T-cell (primary cell): ENCODE results near the gene PHETA2. TPM values are rescaled to one million over a fixed set of nuclear protein-coding genes. Genes with fewer than 3 reads are reported as not detected.
A peak's percentile ranks its signal among the peaks of the same experiment; 100 is the strongest.

ENCODE experiments used
- ATAC-seq, 4 experiments: fragments of 200-7000 bp in 3 of 4; fragments of 150-1000 bp in 1 of 4; cut with Tn5 transposase; replicated peaks in 1 of 4; 1 replicate in 3 of 4; 2 replicates in 1 of 4; pipeline ENCODE4 v1.10.0; 2021; ENCODE audit warnings: moderate library complexity in 3 of 4, mild to moderate bottlenecking in 2 of 4, moderate number of reproducible peaks in 1 of 4
- CTCF ChIA-PET, 2 donors: fragments of 300-600 bp; sonication (Branson Sonifier 250); formaldehyde crosslinking; loops; one replicate each; lab custom pipeline; 2022; ENCODE audit warnings: antibody characterized with exemption in 2 of 2; lab: Charles Lee
- POLR2A ChIA-PET, 2 donors: fragments of 300-600 bp; sonication (Branson Sonifier 250); formaldehyde crosslinking; loops; one replicate each; lab custom pipeline; 2022; ENCODE audit warnings: antibody characterized with exemption in 2 of 2; lab: Charles Lee
- DNase-seq, 35 experiments: peaks; one replicate each; pipeline versions ENCODE4 v3.0.0 to v3.0.0-alpha.2; 2013 to 2023
- H3K27ac ChIP-seq: one replicate; pipeline ENCODE4 v1.5.1; 2013; ENCODE audit warnings: low read length
- H3K27me3 ChIP-seq, 2 experiments: replicated peaks in 1 of 2; 1 replicate in 1 of 2; 2 replicates in 1 of 2; pipeline versions ENCODE4 v1.6.1 to v1.7.0; 2013; ENCODE audit warnings: low read length in 1 of 2, mixed read lengths in 1 of 2; ENCODE audit not compliant: control insufficient read depth in 2 of 2, insufficient read depth in 2 of 2; ENCODE audit errors: extremely low read depth in 1 of 2
- H3K36me3 ChIP-seq, 2 donors: 1 replicate in 1 of 2; 2 replicates in 1 of 2; pipeline versions ENCODE4 v1.6.1 to v1.7.0; 2013; ENCODE audit warnings: low read length in 1 of 2; ENCODE audit not compliant: control insufficient read depth in 2 of 2, insufficient read depth in 1 of 2; ENCODE audit errors: extremely low read depth in 1 of 2
- H3K4me1 ChIP-seq, 2 experiments: 1 replicate in 1 of 2; 2 replicates in 1 of 2; pipeline versions ENCODE4 v1.6.1 to v1.7.0; 2013; ENCODE audit warnings: low read length in 2 of 2, mixed read lengths in 1 of 2; ENCODE audit not compliant: insufficient read depth in 2 of 2, control insufficient read depth in 1 of 2; ENCODE audit errors: extremely low read depth in 1 of 2
- H3K4me3 ChIP-seq, 2 donors: 1 replicate in 1 of 2; 2 replicates in 1 of 2; pipeline versions ENCODE4 v1.5.1 to v1.7.0; 2013; ENCODE audit warnings: mild to moderate bottlenecking in 2 of 2, low read length in 1 of 2, moderate library complexity in 1 of 2; ENCODE audit not compliant: control insufficient read depth in 1 of 2; ENCODE audit errors: extremely low read depth in 1 of 2
- H3K9me3 ChIP-seq: 2 replicates; pipeline ENCODE4 v1.7.0; 2013
- H3K27ac Mint-ChIP-seq, 2 donors: one replicate each; pipeline ENCODE4 v1.8.0; 2020 to 2021; ENCODE audit warnings: mild to moderate bottlenecking in 2 of 2, mixed read lengths in 2 of 2
- H3K27me3 Mint-ChIP-seq, 2 donors: one replicate each; pipeline ENCODE4 v1.8.0; 2021 to 2022; ENCODE audit warnings: mixed read lengths in 2 of 2
- H3K36me3 Mint-ChIP-seq: one replicate; pipeline ENCODE4 v1.8.0; 2021; ENCODE audit warnings: mixed read lengths
- H3K4me1 Mint-ChIP-seq, 3 donors: one replicate each; pipeline ENCODE4 v1.8.0; 2020 to 2022; ENCODE audit warnings: mixed read lengths in 3 of 3, mild to moderate bottlenecking in 1 of 3
- H3K4me3 Mint-ChIP-seq, 3 donors: one replicate each; pipeline ENCODE4 v1.8.0; 2020 to 2022; ENCODE audit warnings: mild to moderate bottlenecking in 3 of 3, mixed read lengths in 3 of 3, moderate library complexity in 3 of 3
- H3K9me3 Mint-ChIP-seq, 3 donors: one replicate each; pipeline ENCODE4 v1.8.0; 2020 to 2022; ENCODE audit warnings: mixed read lengths in 3 of 3
- WGBS: methylation state at CpG from one replicate; pipeline ENCODE4 v1.1.5; 2013; ENCODE audit warnings: missing lambda C conversion rate; ENCODE audit not compliant: insufficient coverage; 5-methylcytosine and 5-hydroxymethylcytosine counted together
- total RNA-seq, 35 experiments: library from RNA in 6 of 35; stranded (reverse) in 6 of 35; fragments of 120-200 nt in 1 of 35; gene quantifications; one replicate each; pipeline versions ENCODE4 v1.2.1 to v1.2.4 and lab custom pipeline; 2013 to 2026

Gene PHETA2
- total RNA-seq, 5 donors from 2014 or later (not counting 1 experiment from before 2014, with no cell fraction given), result 0.83 to 2.0 (median 1.5) TPM

- Histone ChIP-seq H3K4me3 (no peak overlapping the region), H3K9me3 (no peaks in the 10 kb centered on the region), H3K36me3 (peaks cover 0 to 4% of the 10 kb centered on the region in 2 donors), H3K27ac (no peak overlapping the region), H3K4me1 (peaks cover 15 to 46% of the 10 kb centered on the region in 2 experiments), H3K27me3 (no peaks in the 10 kb centered on the region)
- POLR2A ChIA-PET, result no interaction called here
- 88% methylated on average over 8 of the region's 8 CpGs for WGBS
- CTCF ChIA-PET, result no interaction called here
- DNase-seq (no peak), ATAC-seq (no peak)
- Mint-ChIP-seq H3K4me3 (peak overlapping the region; percentile 62 to 92 (median 73)), H3K27ac (peak overlapping the region; percentile 48 to 62), H3K27me3 (no peaks in the 10 kb centered on the region), H3K4me1 (peaks cover 35 to 53% (median 39%) of the 10 kb centered on the region in 3 donors), H3K36me3 (peaks cover 3% of the 10 kb centered on the region), H3K9me3 (no peaks in the 10 kb centered on the region)
Measured at GRCh38 chr22:42072606-42073330, 1.3 kb upstream of the PHETA2 start.

GRCh38 chr22:42073621-42074041 lies 417 bp upstream of the PHETA2 start:
- CTCF ChIA-PET, result interaction anchor here in 1 of 2 donors (0.6 kb wide), 1 partner anchor 1072 kb away, joined by 3 read pairs; no protein-coding TSS in a partner anchor
- Mint-ChIP-seq H3K36me3 (peaks cover 2% of the 10 kb centered on the region), H3K27me3 (no peaks in the 10 kb centered on the region), H3K4me3 (peak overlapping the region; percentile 62 to 92 (median 73)), H3K9me3 (no peaks in the 10 kb centered on the region), H3K4me1 (peaks cover 36 to 52% (median 40%) of the 10 kb centered on the region in 3 donors), H3K27ac (peak overlapping the region in 1 of 2 donors; percentile 62)
- H3K27ac ChIP-seq, result no peak overlapping the region
- DNase-seq (no peak), ATAC-seq (no peak)
- H3K4me3 ChIP-seq, result peak overlapping the region in 1 of 2 donors; percentile 58
- H3K36me3 ChIP-seq, result no peaks in the 10 kb centered on the region
- peaks cover 15 to 54% of the 10 kb centered on the region in 2 experiments for H3K4me1 ChIP-seq
- no peaks in the 10 kb centered on the region for H3K9me3 ChIP-seq
- POLR2A ChIA-PET, result no interaction called here
- H3K27me3 ChIP-seq, result no peaks in the 10 kb centered on the region
- WGBS, result 91% methylated on average over 11 of the region's 14 CpGs

- H3K4me1 Mint-ChIP-seq, result peaks cover 39 to 53% (median 43%) of the 10 kb centered on the region in 3 donors
- no peaks in the 10 kb centered on the region for H3K27me3 ChIP-seq
- no peaks in the 10 kb centered on the region for H3K9me3 Mint-ChIP-seq
- peak overlapping the region; percentile 17 to 58 for H3K4me3 ChIP-seq
- no peak for ATAC-seq
- ChIA-PET POLR2A (interaction anchor here in 1 of 2 donors (0.6 kb wide), 3 partner anchors 112 to 1157 kb away, joined by 3 to 10 read pairs (median 9); no protein-coding TSS in a partner anchor), CTCF (interaction anchor here in 1 of 2 donors (0.5 kb wide), 1 partner anchor 346 kb away, joined by 5 read pairs; no protein-coding TSS in a partner anchor)
- no peaks in the 10 kb centered on the region for H3K36me3 ChIP-seq
- no peaks in the 10 kb centered on the region for H3K9me3 ChIP-seq
- H3K4me1 ChIP-seq, result peaks cover 18 to 55% of the 10 kb centered on the region in 2 experiments
- peak in 1 of 35 experiments; percentile 11 for DNase-seq
- H3K27ac Mint-ChIP-seq, result peak overlapping the region; percentile 55 to 72
- H3K4me3 Mint-ChIP-seq, result peak overlapping the region; percentile 59 to 92 (median 65)
- 84% methylated on average over 6 of the region's 9 CpGs for WGBS
- no peaks in the 10 kb centered on the region for H3K27me3 Mint-ChIP-seq
- H3K36me3 Mint-ChIP-seq, result no peaks in the 10 kb centered on the region
- H3K27ac ChIP-seq, result no peak overlapping the region
Measured at GRCh38 chr22:42074846-42075676, 1.0 kb downstream of the PHETA2 start.

- no peaks in the 10 kb centered on the region for H3K9me3 ChIP-seq
- no peaks in the 10 kb centered on the region for H3K27me3 Mint-ChIP-seq
- H3K36me3 ChIP-seq, result no peaks in the 10 kb centered on the region
- H3K9me3 Mint-ChIP-seq, result no peaks in the 10 kb centered on the region
- CTCF ChIA-PET, result no interaction called here
- H3K4me3 ChIP-seq, result no peak overlapping the region
- peaks cover 16 to 54% of the 10 kb centered on the region in 2 experiments for H3K4me1 ChIP-seq
- peaks cover 3% of the 10 kb centered on the region for H3K36me3 Mint-ChIP-seq
- no peak for ATAC-seq
- WGBS, result 94% methylated on average over 20 of the region's 20 CpGs
- peak in 1 of 35 experiments; percentile 14 for DNase-seq
- H3K27me3 ChIP-seq, result no peaks in the 10 kb centered on the region
- H3K27ac ChIP-seq, result no peak overlapping the region
- H3K4me1 Mint-ChIP-seq, result peaks cover 35 to 51% (median 44%) of the 10 kb centered on the region in 3 donors
- no peak overlapping the region for H3K4me3 Mint-ChIP-seq
- POLR2A ChIA-PET, result no interaction called here
- H3K27ac Mint-ChIP-seq, result peak overlapping the region in 1 of 2 donors; percentile 16
Measured at GRCh38 chr22:42076764-42077485, 2.9 kb downstream of the PHETA2 start.

GRCh38 chr22:42077486-42078125 lies 3.6 kb downstream of the PHETA2 start:
- Mint-ChIP-seq H3K27me3 (no peaks in the 10 kb centered on the region), H3K4me3 (peak overlapping the region in 1 of 3 donors; percentile 33), H3K36me3 (peaks cover 8% of the 10 kb centered on the region), H3K4me1 (peaks cover 39 to 54% (median 45%) of the 10 kb centered on the region in 3 donors), H3K27ac (peak overlapping the region; percentile 46 to 66), H3K9me3 (no peaks in the 10 kb centered on the region)
- Histone ChIP-seq H3K9me3 (no peaks in the 10 kb centered on the region), H3K27ac (peak overlapping the region; percentile 98), H3K27me3 (no peaks in the 10 kb centered on the region), H3K4me3 (no peak overlapping the region), H3K4me1 (peaks cover 15 to 56% of the 10 kb centered on the region in 2 experiments), H3K36me3 (peaks cover 0 to 4% of the 10 kb centered on the region in 2 donors)
- no peak for ATAC-seq
- WGBS, result 95% methylated on average over 21 of the region's 21 CpGs
- ChIA-PET POLR2A (no interaction called here), CTCF (interaction anchor here in 1 of 2 donors (0.6 kb wide), 1 partner anchor 487 kb away, joined by 4 read pairs; no protein-coding TSS in a partner anchor)
- DNase-seq, result peak in 1 of 35 experiments; percentile 10
